ENCODE measurements around the gene ARHGAP1.

DNA sequence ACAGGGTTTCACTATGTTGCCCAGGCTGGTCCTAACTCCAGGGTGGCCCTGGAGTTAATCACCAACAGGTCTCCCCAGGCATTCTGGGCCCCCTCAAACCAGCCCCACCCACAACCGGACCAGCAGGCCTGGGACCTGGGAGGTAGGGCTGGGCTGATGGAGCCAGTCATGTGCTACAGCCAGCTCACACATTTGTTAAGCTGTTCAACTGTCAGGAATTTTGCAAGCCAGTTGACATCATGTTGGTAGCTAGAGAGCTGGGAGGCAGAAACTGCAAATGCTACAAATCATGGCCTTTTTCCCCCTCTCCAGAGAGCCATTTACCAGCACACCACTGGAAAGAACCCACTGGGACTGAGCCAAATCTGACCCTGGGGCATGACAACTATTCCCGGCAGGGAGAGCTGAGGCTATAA lies 6.8 kb downstream of the ARHGAP1 start:
- no peak for TF ChIP-seq CTCF (IDR thresholded peaks at IDR 0.05)
- TF ChIP-seq HDAC2 (IDR thresholded peaks at IDR 0.05): no peak
- TF ChIP-seq POLR2A (IDR thresholded peaks at IDR 0.05; ENCODE audit: low read length): no peak
- no peak for TF ChIP-seq HOXA7 (CRISPR knock-in tag; IDR thresholded peaks at IDR 0.05)
- no peak for TF ChIP-seq CHD2 (IDR thresholded peaks at IDR 0.05; ENCODE audit: low read length, partially characterized antibody)
- no peak for TF ChIP-seq CEBPB (IDR thresholded peaks at IDR 0.05)
- no peak for TF ChIP-seq ESRRA (IDR thresholded peaks at IDR 0.05; ENCODE audit: borderline replicate concordance, low read length)
- TF ChIP-seq RAD21 (conservative IDR thresholded peaks at IDR 0.05 in 1 of 2, IDR thresholded peaks at IDR 0.05 in 1 of 2): no peak
- no peak for TF ChIP-seq FOXS1 (CRISPR knock-in tag; IDR thresholded peaks at IDR 0.05)
- TF ChIP-seq SREBF2 (IDR thresholded peaks at IDR 0.05): no peak
- no peak for TF ChIP-seq RFX5 (IDR thresholded peaks at IDR 0.05)
- no peak for TF ChIP-seq JUN (IDR thresholded peaks at IDR 0.05)
- TF ChIP-seq JUNB (IDR thresholded peaks at IDR 0.05): no peak
